GM21360 (cell line): ENCODE measurements around the gene KIF26B.

ENCODE experiments used
- ATAC-seq: cut with Tn5 transposase; IDR thresholded peaks from one replicate; pipeline ENCODE4 v1.9.1; 2021; ENCODE audit warnings: mild to moderate bottlenecking, moderate library complexity; ENCODE audit not compliant: unreplicated experiment

Gene KIF26B

DNA sequence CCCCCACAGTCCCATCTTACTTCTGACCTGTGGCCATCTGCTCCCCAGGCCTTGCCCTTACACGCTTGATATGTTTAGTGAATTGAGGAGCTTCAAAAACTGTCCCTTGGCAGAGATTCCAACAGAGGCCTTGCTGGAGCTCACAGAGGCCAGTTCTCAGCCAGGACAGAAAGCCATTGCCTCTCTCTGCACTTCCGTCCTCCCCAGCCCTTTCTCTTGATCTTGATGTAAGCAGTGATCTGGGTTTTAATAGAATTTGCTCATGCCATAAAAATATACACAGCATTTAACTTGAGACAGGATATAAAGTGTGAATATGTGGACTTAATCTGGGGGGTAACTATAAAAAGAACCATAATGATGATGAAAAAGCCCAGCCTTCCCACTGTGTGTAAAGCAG is 453.5 kb downstream of the KIF26B start:
- no peak for ATAC-seq

DNA sequence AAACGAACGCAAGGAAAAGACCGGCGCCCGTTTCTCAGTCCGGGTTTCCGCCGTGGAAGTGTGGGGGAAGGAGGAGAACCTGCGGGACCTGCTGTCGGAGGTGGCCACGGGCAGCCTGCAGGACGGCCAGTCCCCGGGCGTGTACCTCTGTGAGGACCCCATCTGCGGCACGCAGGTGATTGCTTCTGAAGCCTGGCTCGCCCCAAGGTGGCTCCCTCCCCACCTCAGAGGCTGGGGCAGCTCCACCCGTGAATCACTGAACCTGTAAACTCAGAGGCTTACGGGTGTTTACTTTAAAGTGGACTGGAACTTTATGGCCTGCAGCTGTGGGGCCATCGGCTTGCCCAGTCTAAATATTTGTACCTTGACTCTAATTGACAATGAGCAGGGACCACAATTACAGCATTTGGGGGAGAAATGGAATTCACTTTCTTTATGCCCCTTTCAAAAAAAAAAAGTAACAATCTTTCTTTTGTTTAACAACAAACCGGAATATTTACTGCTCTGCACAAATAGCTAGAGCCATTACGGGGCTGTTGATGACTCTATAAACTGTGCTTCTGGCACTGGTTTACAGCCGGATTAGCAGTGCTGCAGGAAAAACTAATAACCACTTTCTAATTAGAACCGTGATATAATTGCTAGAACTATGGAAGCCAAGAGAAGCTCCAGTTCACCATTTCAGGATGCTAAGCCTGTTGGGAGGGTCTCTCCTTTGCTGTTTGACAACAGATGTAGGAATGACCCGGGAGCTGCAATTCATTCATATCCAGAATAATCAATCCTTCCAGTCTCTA is 454.8 kb downstream of the KIF26B start:
- no peak for ATAC-seq

DNA sequence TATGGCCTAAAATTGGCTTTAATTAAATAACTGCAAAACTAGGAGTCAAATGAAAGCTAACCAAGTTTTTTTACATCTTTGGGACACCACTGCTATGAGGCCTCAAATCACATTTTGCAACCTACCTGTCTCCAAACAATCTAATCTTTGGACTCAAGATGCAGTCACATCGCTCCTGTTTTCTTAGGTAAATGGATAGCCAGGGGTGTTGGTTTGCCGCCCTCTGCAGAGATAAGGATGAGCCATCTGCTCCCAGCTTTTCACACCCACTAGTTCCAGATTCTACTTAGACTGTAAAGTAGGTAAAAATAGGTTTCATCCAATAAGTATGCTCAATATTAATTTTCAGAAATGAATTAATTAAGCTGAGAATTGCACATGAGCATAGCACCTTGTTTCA is 456.5 kb downstream of the KIF26B start:
- ATAC-seq: no peak

GRCh38 chr1:245614476-245614875 is 459.7 kb downstream of the KIF26B start:
- no peak for ATAC-seq

- no peak for ATAC-seq
These were observed 460.2 kb downstream of the KIF26B start for GRCh38 chr1:245615001-245615400.

GRCh38 chr1:245621589-245621988 is 466.8 kb downstream of the KIF26B start:
- no peak for ATAC-seq

DNA sequence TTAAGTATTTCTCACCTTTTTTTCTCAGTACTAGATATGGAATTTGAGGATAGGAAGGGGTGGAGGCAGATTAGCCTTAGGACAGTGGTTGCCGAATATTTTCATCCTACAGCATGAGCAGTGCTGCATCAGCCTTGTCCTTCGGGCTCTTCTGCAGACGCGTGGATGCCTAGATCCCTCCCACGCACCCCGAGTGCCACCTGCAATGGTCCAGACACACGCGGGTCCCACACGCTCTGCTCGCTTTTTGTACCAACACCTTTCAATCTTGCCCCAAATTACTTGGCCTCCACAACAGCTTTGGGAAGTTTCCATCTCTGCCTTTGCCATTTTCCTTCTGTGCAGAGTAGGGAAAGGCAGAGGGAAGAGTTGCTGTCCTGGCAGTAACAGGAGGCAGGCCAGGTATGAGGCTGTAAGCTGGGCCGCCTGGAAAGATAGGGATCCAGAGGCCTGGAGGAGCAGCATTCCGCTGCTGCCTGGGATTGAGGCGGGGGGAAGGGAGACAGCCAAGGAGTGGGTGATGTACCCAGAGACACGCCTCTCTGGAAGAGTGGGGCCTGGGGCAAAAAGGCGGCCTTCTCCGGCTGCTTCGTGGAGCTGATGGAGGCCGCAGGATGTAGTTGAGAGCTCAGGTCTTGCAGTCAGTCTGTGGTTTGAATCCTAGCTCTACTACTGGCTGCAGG is 467.7 kb downstream of the KIF26B start:
- ATAC-seq: no peak

GRCh38 chr1:245641384-245641783 is 486.6 kb downstream of the KIF26B start:
- no peak for ATAC-seq

- ATAC-seq: peak; percentile 25
These were observed 490.6 kb downstream of the KIF26B start for GRCh38 chr1:245645406-245645805.

DNA sequence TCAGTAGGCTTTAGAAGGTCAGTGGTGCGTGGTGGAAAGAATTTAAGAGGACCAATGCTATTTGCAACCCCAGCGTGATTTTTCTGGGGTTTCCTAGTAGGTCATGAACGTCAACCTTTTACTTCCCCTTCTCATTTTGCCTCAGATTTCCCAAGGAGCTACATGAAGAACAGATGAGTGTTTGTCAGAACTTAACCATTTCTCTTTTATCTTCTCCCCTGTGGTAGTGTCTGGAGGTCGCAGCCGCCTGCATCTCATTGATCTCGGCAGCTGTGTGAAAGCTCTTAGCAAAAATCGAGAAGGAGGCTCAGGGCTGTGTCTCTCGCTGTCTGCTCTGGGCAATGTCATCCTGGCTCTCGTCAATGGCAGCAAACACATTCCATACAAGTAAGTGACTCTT is 491.1 kb downstream of the KIF26B start:
- peak; percentile 62 for ATAC-seq

DNA sequence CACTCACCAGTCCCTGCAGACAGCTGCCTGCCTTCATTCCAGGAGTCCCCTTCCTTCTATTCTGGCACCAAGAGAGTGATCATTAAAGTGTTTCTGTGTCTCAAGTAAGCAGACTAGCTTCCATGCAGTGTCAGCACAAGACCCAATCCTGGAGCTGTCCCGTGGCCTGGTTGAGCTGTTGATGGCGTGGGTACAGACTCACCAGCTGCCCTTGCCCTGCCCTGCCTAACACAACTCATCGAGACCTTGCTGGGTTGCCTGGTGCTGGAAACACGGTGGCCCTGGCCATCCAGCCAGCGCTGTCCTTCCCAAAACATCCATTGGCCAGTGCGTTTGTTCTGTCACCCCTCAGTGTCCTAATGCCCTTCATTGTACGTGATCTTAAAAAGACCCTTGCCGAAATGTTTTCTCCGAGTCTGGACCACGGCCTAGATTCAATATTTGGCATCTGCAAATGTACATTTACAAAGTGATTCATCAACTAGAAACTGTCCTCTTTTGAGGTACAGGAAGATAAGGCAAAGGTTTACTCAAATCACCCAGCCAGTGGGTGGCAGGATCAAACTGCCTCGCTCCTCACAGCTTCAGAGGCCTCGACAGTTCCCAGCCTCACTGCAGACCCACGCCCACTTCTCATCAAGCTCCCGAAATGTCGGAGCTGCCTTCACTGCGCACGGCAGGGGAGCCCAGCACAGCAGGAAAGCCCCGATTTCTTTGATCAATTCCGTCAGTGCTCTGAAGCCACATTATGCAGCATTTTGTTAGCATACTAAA is 494.2 kb downstream of the KIF26B start:
- no peak for ATAC-seq

DNA sequence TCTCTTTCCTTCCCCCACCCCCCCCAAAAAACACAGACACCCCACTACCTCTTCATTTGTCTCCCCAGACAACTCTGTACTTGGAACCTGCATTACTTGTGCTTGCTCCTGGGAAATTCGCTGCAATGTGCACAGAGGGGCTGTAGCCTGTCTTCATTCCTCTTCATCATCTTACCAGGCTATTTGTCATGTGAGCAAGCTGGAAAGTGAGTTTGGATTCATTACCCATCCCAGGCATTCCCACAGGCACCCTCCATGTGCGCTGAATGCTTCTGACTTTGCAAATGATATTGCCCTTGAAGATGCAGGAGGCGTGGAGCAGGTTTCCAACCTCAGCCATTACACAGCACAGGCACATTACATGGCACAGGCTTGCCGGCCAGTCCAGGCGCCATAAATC is 494.9 kb downstream of the KIF26B start:
- ATAC-seq: no peak

GRCh38 chr1:245650441-245650960 is 495.7 kb downstream of the KIF26B start:
- ATAC-seq: no peak

DNA sequence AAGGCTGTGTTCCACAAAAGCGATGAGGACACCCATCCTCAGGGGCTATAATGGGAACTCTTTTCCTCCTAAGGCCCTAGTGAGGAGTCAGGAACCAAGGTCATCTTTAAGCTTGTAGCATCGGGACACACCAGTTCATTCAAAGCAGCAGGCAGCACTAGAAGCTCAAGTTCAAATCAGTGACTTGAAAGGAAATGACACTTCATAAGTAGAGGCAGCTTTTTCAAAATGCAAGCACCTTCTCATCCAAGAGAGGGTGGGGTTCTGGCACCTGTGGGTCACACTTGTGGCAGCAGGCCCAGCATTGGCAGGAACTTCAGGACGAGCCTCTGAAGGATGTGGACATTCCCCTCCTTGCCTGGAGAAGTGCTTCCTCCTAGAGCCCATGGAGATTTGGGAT is 496.3 kb downstream of the KIF26B start:
- ATAC-seq: no peak

DNA sequence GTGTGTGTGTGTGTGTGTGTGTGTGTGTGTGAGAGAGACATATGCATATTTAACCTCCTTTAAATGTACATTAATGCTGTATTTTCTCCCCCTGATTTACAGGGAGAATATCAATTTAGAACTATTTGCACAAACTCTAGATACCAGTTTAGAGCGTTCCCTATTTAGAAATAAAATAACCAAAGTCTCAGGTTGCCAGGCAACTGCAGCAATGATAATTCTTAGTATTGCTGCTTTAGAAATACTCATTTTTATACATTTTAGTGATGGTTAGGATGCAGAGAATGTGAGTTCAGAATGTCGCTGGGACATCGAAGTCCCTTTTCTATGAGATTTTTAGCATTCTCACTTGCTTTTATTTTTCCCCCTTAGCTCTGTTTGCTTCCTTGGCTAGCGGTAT is 497.3 kb downstream of the KIF26B start:
- ATAC-seq: no peak

- no peak for ATAC-seq
These were observed 498.1 kb downstream of the KIF26B start for GRCh38 chr1:245652660-245653427.

- no peak for ATAC-seq
These were observed 499.8 kb downstream of the KIF26B start for GRCh38 chr1:245654460-245655050.

- ATAC-seq: no peak
These were observed 501.5 kb downstream of the KIF26B start for GRCh38 chr1:245656189-245656717.

DNA sequence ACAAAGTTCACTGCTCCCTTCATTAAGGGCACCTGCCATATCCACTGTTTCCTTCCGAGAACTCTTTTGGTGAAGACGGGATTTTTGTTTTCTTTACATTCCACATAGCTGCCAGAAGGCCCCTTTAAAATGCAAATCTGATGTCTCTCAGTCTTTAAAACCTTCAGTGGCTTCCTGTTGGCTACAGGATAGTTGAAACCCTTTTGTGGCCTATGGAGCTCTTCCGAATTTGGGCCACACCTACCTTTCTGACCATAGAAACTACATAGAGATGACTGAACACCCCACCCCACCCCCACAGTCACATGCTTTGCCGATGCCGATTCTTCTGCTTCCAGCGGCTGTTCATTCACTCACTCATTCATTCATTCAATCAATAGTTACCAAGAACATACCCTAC is 502.6 kb downstream of the KIF26B start:
- no peak for ATAC-seq

DNA sequence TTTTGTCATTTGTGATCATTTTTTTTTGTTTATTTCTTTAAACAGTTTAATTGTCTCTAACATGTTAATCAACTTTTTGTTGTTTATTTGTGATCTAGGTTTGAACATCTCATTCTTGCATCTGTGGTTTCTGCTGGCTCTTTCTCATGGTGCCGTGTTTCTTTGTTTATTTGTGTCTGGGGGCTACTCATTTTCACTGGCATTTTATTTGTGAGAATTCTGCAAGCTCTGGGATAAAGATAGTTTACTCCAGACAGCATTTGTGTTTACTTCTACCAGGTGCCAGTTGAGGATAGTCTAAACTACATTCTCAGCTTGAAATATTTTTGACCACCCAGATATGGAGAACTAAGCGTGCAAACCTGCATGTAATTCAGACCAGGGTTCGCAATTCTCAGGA is 508.6 kb downstream of the KIF26B start:
- ATAC-seq: no peak
